Ramos (cell line): ENCODE measurements around the gene ITM2B.
"Not testable (repeated sequence)": the region's sequence is repeated elsewhere in the genome, so short reads cannot be mapped to it uniquely, and the experiment has no call there.

ENCODE experiments used
- in situ Hi-C: fragments of 300-500 bp; cut with MboI; formaldehyde crosslinking; loops from one replicate; pipeline ENCODE4 v1.14.3; 2022; ENCODE audit warnings: low sequenced_read_pairs; ENCODE audit not compliant: unreplicated experiment

ITM2B gene

DNA sequence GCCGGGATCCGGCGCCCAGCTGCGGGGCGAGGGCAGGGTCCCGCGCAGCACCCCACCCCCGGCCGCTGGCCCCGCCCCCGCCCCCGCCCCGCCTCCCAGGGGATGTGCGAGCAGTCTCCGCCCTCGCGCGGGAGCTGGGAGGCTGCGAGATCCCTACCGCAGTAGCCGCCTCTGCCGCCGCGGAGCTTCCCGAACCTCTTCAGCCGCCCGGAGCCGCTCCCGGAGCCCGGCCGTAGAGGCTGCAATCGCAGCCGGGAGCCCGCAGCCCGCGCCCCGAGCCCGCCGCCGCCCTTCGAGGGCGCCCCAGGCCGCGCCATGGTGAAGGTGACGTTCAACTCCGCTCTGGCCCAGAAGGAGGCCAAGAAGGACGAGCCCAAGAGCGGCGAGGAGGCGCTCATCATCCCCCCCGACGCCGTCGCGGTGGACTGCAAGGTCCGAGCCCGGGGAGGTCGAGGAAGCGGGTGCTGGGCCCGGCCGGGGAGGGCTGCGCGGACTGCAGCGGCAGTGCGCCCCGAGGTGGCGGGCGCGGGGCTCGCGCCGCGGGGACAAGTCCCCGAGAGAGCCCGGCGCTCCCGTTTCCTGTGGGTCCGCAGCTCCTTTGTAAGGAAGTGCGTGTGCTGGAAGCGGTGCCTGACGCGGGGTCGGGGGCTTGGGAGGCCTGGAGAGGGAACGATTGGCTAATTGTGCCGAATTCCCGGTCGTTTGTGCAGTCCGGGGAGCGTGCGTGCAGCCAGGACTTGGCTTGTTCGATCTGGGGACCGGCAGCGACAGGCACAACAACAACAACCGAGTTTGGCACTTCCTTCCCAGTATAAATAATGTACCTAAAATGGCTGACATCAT, at the start of gene ITM2B:
TSS of gene ITM2B (plus strand) at position 161 of the 843 bp plus-strand sequence. CDS start at position 316, 155 bp downstream.
- in situ Hi-C loops: no loop called here

DNA sequence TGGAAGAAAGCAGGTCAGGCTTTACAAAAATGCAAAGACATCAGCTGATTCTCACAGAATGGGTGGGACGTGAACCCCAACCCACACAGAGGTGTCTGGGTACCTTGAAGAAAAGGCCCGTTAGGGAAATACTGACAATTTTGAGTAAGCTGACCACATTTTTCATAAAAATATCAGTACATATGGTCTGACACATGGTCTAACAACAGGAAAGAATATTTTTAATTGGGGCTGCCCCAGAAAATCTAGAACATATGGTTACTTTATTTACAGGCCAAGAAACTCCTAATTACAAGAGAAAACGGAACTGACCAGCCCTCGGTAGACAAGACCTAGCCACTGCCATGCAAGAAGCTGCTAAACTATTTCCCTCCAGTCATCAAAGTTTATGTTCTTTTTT, 48.7 kb upstream of the ITM2B start:
- in situ Hi-C loops: no loop called here

DNA sequence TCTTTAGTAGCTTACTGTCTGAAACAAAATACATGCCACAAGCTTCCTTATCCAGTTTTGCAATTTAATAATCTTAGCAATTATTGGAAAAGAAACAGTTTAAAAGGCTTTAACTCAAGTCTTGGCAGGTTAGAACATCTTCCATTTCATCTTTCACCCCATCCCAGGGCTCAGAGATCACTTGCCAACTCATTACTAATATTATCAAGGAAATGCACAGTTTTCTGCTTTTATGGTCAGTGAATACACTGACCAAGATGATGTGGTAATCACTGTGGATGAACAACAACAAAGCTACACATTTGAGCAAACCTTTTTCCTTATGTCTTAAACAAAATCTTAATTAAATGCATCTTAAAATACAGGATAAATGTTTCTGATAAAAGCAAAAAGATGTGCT, 48.0 kb upstream of the ITM2B start:
- in situ Hi-C loops: no loop called here

DNA sequence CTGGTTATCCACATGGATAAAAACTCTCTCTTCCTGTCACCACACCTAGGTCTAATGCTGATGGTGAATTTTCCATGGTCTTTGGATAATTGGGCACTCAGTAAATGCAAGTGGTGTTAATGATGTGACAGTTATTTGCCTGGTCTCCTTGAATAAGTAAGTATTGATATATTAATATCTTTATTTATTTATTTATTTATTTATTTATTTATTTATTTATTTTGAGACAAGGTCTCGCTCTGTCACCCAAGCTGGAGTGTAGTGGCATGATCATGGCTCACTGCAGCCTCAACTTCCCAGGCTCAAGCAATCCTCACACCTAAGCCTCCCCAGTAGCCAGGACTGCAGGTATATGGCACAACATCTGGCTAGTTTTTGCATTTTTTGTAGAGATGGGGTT, 46.3 kb upstream of the ITM2B start:
- in situ Hi-C loops: no loop called here

GRCh38 chr13:48188131-48188530, 44.9 kb upstream of the ITM2B start:
- in situ Hi-C loops: no loop called here

- in situ Hi-C loops: no loop called here
Measured at GRCh38 chr13:48188601-48189000, 44.4 kb upstream of the ITM2B start.

GRCh38 chr13:48189171-48189570, 43.8 kb upstream of the ITM2B start:
- in situ Hi-C loops: no loop called here

GRCh38 chr13:48192411-48192935, 40.5 kb upstream of the ITM2B start:
- in situ Hi-C loops: no loop called here

GRCh38 chr13:48194379-48194754, 38.6 kb upstream of the ITM2B start:
- in situ Hi-C loops: no loop called here

DNA sequence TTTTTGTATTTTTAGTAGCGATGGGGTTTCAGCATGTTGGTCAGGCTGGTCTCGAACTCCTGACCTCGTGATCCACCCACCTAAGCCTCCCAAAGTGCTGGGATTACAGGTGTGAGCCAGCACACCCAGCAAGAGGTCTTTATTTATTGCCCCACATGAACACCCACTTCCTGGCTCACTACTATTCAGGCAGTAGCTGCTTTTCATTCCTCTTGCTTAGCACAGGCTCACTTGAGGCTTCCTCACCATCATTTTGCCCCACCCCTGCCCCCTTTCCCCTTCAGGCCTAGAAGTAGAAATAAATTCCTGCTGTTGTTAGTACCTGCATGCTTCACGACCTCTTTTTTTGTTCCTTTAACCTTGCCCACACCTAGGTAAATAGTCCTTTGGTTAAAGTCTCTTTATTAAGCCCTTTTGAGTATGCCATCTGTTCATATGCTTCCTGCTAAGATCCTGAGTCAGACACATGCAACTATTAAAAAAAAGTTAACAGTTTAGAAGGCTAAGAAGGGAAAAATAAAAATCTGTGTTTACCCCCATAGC, 33.5 kb upstream of the ITM2B start:
- in situ Hi-C loops: no loop called here

- in situ Hi-C loops: no loop called here
Measured at GRCh38 chr13:48201044-48201443, 32.0 kb upstream of the ITM2B start.

- in situ Hi-C loops: not testable (repeated sequence)
Measured at GRCh38 chr13:48207207-48207606, 25.8 kb upstream of the ITM2B start.

- in situ Hi-C loops: no loop called here
Measured at GRCh38 chr13:48210178-48210577, 22.8 kb upstream of the ITM2B start.

DNA sequence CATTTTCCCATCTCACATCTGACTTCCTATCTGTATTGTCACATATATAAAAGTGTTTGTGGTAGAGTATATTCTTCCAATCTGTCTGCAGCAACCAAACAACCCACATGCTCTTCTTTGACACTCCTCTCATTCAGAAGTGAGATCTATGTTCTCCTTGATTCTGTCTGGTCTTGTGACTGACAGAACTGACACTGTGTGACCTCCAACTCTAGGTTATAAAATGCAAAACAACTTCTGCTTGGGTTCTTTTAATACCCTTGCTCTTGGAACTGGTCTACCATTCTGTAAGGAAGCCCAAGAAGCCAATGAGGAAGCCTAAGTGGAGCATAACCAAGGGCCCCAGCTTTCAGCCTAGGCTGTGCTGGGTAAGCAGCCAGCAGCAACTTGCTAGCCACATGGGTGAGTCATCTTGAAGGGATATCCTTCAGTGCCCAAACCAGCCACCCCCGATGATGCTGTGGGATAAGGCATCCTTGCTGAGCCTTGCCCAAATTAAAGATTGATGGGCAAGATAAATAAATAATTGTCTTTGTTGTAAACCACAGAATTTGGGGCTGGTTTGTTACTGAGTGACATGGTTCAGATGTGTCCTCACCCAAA, 18.4 kb upstream of the ITM2B start:
- in situ Hi-C loops: no loop called here

GRCh38 chr13:48215511-48216203, 17.3 kb upstream of the ITM2B start:
- in situ Hi-C loops: not testable (repeated sequence)

- in situ Hi-C loops: no loop called here
Measured at GRCh38 chr13:48216204-48216711, 16.7 kb upstream of the ITM2B start.

DNA sequence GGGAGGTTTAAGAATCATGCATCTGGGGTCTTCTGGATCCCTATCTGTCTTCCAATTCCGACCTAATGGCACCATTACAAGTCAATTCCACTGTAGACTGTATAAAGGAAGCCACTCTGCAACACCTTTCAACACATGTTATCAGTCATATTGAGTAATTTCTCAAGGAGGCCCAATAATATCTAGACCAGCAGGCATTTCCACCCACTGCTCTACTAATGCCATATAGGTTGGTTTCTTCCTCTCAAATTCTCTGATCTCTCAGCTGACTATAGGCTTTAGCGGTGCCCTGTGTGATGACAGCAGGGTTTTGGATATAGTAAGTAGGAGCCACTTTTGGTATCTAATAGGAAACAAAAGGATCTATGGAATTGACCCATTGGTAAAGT, 12.4 kb upstream of the ITM2B start:
- in situ Hi-C loops: no loop called here

DNA sequence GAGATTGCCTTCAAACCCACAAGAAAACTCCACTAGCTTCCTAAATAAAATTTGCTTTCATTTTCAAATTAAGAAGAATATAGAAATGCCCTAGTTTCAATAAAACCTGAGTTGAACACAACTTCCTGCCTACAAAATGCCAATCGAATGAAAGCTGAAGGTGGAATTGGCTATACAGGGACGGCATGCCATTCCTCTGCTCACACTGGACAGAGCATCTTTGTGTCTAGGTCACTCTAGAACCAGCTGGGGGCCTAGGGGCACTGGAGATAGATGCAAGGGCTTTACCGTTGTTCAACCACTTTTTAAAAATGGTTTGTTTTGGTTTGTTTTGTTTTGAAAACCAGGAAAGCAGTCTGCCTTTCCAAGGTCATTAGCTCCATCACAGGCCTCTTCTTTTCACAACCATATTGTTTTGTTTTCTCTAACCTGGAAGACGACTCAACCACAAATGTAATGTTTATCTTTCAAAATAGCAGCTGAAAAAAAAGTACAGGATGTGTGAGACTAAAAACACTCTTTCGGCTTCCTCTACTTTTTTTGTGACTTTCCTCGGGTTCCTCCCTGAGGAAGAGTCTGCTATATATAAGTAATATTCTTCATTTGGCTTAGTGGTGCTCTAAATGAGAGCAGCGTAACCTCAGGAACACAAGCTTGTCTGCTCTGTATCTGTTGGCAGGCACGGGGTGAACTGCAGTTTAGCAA, 11.9 kb upstream of the ITM2B start:
- in situ Hi-C loops: no loop called here

DNA sequence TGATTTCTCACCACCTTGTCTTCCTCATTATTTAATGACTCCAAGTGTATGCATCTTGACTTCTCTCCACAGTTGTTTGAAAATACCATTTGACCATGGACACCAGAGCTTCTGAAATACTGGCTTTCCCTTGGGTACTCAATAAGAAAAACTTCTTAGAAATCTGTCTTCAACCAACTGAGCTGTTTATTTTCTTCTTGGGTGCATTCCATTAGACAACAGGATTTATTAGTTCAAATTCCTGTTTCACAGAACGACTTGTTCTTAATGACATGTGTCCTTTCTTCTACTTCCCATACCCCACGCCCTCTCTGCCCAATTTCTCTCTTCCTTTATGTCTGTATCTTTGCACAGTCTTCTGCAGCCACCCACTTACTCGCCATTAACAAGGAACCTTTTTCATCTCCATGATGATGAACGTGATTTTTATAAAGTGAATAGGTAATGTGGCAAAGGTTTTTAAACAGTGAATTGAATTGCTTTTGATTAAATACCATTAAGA, 11.3 kb upstream of the ITM2B start:
- in situ Hi-C loops: no loop called here
